SU-DHL-6 (cell line): Measurements from ENCODE around the gene TDRD9.

ENCODE experiments used
- H2AFZ ChIP-seq: fragments of 200-600 bp; sonication (generic); 2 replicates; pipeline ENCODE4 v1.6.1; 2014; ENCODE audit warnings: low read depth, mild to moderate bottlenecking, moderate library complexity, mixed read lengths, antibody characterized with exemption, low read length; ENCODE audit not compliant: severe bottlenecking
- H3F3A ChIP-seq: fragments of 200-600 bp; shearing (Covaris generic); 2 replicates; pipeline ENCODE4 v1.6.0; 2016; ENCODE audit warnings: antibody characterized with exemption, mild to moderate bottlenecking; ENCODE audit not compliant: insufficient read depth
- H3K27ac ChIP-seq: fragments of 200-600 bp; sonication (generic); 2 replicates; pipeline ENCODE4 v1.5.1; 2016; ENCODE audit warnings: low read depth, mild to moderate bottlenecking, low read length, moderate library complexity, mixed read lengths
- H3K27me3 ChIP-seq: fragments of 200-600 bp; sonication (generic), shearing (Covaris generic); 2 replicates; pipeline ENCODE4 v1.6.0; 2014; ENCODE audit warnings: mild to moderate bottlenecking, low read length
- H3K36me3 ChIP-seq: fragments of 200-600 bp; sonication (generic); 2 replicates; pipeline ENCODE4 v1.6.1; 2014; ENCODE audit warnings: mild to moderate bottlenecking, low read length, mixed read lengths
- H3K4me2 ChIP-seq: fragments of 300-600, 200-600 bp; shearing (Covaris generic), sonication (generic); 2 replicates; pipeline ENCODE4 v1.6.0; 2014; ENCODE audit warnings: low read length, low read depth, mild to moderate bottlenecking; ENCODE audit not compliant: poor library complexity, severe bottlenecking
- H3K4me3 ChIP-seq: fragments of 200-600 bp; sonication (generic); 2 replicates; pipeline ENCODE4 v1.5.1; 2014; ENCODE audit warnings: antibody characterized with exemption, low read length, mild to moderate bottlenecking, mixed read lengths; ENCODE audit not compliant: insufficient read depth, poor library complexity, severe bottlenecking
- H3K79me2 ChIP-seq: fragments of 200-600 bp; sonication (generic); 2 replicates; pipeline ENCODE4 v1.6.1; 2014; ENCODE audit warnings: mild to moderate bottlenecking, low read length, moderate library complexity; ENCODE audit not compliant: insufficient read depth
- H3K9ac ChIP-seq: fragments of 200-600 bp; sonication (generic); 2 replicates; pipeline ENCODE4 v1.7.0; 2014; ENCODE audit warnings: mild to moderate bottlenecking, low read length
- H3K9me2 ChIP-seq: fragments of 200-600 bp; sonication (generic); replicated peaks from 2 replicates; pipeline ENCODE4 v1.6.1; 2014; ENCODE audit warnings: low read length; ENCODE audit not compliant: insufficient read depth
- H3K9me3 ChIP-seq: fragments of 200-600 bp; sonication (generic); 2 replicates; pipeline ENCODE4 v1.6.1; 2014; ENCODE audit warnings: low read length, mixed read lengths; ENCODE audit not compliant: insufficient read depth
- H4K20me1 ChIP-seq: fragments of 200-600 bp; sonication (generic); 2 replicates; pipeline ENCODE4 v1.6.1; 2014; ENCODE audit warnings: low read depth, mild to moderate bottlenecking, antibody characterized with exemption, low read length, moderate library complexity, mixed read lengths
- CTCF ChIP-seq: fragments of 200-600 bp; sonication (generic); IDR thresholded peaks from one replicate; pipeline ENCODE4 v1.5.1; 2017; ENCODE audit warnings: antibody characterized with exemption, mild to moderate bottlenecking, low read length, moderate library complexity; ENCODE audit not compliant: insufficient read depth, poor library complexity, severe bottlenecking
- EZH2phosphoT487 ChIP-seq: fragments of 200-600 bp; sonication (generic), shearing (Covaris generic); conservative IDR thresholded peaks from 2 replicates; pipeline ENCODE4 v1.6.1; 2018; ENCODE audit warnings: mild to moderate bottlenecking, antibody characterized with exemption, low read length, moderate library complexity, mixed read lengths

Gene TDRD9

GRCh38 chr14:104092931-104093365, 164.7 kb downstream of the TDRD9 start:
- H4K20me1 ChIP-seq: no peaks in the 10 kb centered on the region
- H3F3A ChIP-seq: no peaks in the 10 kb centered on the region
- no peaks in the 10 kb centered on the region for H3K9me2 ChIP-seq
- no peak overlapping the region for H3K9ac ChIP-seq
- no peaks in the 10 kb centered on the region for H3K9me3 ChIP-seq
- no peak overlapping the region for H3K27ac ChIP-seq
- no peak overlapping the region for H3K4me3 ChIP-seq
- no peaks in the 10 kb centered on the region for H3K36me3 ChIP-seq
- no peak overlapping the region for H3K4me2 ChIP-seq
- no peak for TF ChIP-seq EZH2phosphoT487
- no peak overlapping the region for H2AFZ ChIP-seq
- H3K27me3 ChIP-seq: no peaks in the 10 kb centered on the region
- H3K79me2 ChIP-seq: no peaks in the 10 kb centered on the region

GRCh38 chr14:104093366-104094055, 165.3 kb downstream of the TDRD9 start:
- Histone ChIP-seq H3K27ac (no peak overlapping the region), H3K36me3 (no peaks in the 10 kb centered on the region), H3K27me3 (no peaks in the 10 kb centered on the region), H3F3A (no peaks in the 10 kb centered on the region), H3K9me3 (no peaks in the 10 kb centered on the region), H3K4me3 (no peak overlapping the region), H3K4me2 (no peak overlapping the region), H3K79me2 (no peaks in the 10 kb centered on the region), H3K9ac (no peak overlapping the region), H4K20me1 (no peaks in the 10 kb centered on the region), H3K9me2 (no peaks in the 10 kb centered on the region), H2AFZ (no peak overlapping the region)
- no peak for TF ChIP-seq EZH2phosphoT487
- no peak for TF ChIP-seq CTCF

GRCh38 chr14:104094056-104094708, 165.9 kb downstream of the TDRD9 start:
- Histone ChIP-seq H3K4me2 (no peak overlapping the region), H3K36me3 (no peaks in the 10 kb centered on the region), H3F3A (no peaks in the 10 kb centered on the region), H3K9me3 (no peaks in the 10 kb centered on the region), H4K20me1 (no peaks in the 10 kb centered on the region), H3K79me2 (no peaks in the 10 kb centered on the region), H3K4me3 (no peak overlapping the region), H3K9ac (no peak overlapping the region), H2AFZ (no peak overlapping the region), H3K27ac (no peak overlapping the region), H3K9me2 (no peaks in the 10 kb centered on the region), H3K27me3 (no peaks in the 10 kb centered on the region)
- TF ChIP-seq EZH2phosphoT487: no peak
- no peak for TF ChIP-seq CTCF
